ENCODE measurements around the gene CRYBB2.
"Not testable (repeated sequence)": the region's sequence is repeated elsewhere in the genome, so short reads cannot be mapped to it uniquely, and the experiment has no call there.

The CRYBB2 gene

GRCh38 chr22:25219211-25219689 is at the start of gene CRYBB2:
Gene CRYBB2, plus strand, starts transcription at chr22:25219639. Its CDS starts 1,791 bp downstream, at chr22:25221430.
- DNase-seq = no peak

- DNase-seq = no peak
Measured at GRCh38 chr22:25170426-25170980, 48.9 kb upstream of the CRYBB2 start.

GRCh38 chr22:25172153-25172552 is 47.3 kb upstream of the CRYBB2 start:
- peak; percentile 23 for DNase-seq

GRCh38 chr22:25174156-25174887 is 45.1 kb upstream of the CRYBB2 start:
- DNase-seq = no peak

GRCh38 chr22:25174888-25175411 is 44.5 kb upstream of the CRYBB2 start:
- DNase-seq = no peak

- no peak for DNase-seq
Measured at GRCh38 chr22:25176175-25176574, 43.3 kb upstream of the CRYBB2 start.

GRCh38 chr22:25176799-25177198 is 42.6 kb upstream of the CRYBB2 start:
- DNase-seq = no peak

GRCh38 chr22:25177226-25177625 is 42.2 kb upstream of the CRYBB2 start:
- no peak for DNase-seq

GRCh38 chr22:25177895-25178294 is 41.5 kb upstream of the CRYBB2 start:
- DNase-seq = no peak

- peak; percentile 15 for DNase-seq
Measured at GRCh38 chr22:25178348-25178747, 41.1 kb upstream of the CRYBB2 start.

- not testable (repeated sequence) for DNase-seq
Measured at GRCh38 chr22:25178869-25179631, 40.4 kb upstream of the CRYBB2 start.

- no peak for DNase-seq
Measured at GRCh38 chr22:25182131-25183110, 37.0 kb upstream of the CRYBB2 start.

GRCh38 chr22:25183949-25184619 is 35.4 kb upstream of the CRYBB2 start:
- DNase-seq = no peak

GRCh38 chr22:25186140-25186539 is 33.3 kb upstream of the CRYBB2 start:
- DNase-seq = no peak

- DNase-seq = no peak
Measured at GRCh38 chr22:25187469-25187868, 32.0 kb upstream of the CRYBB2 start.

GRCh38 chr22:25192406-25192805 is 27.0 kb upstream of the CRYBB2 start:
- DNase-seq = no peak

- DNase-seq = no peak
Measured at GRCh38 chr22:25193130-25193529, 26.3 kb upstream of the CRYBB2 start.

- DNase-seq = no peak
Measured at GRCh38 chr22:25193548-25193947, 25.9 kb upstream of the CRYBB2 start.

GRCh38 chr22:25196326-25196725 is 23.1 kb upstream of the CRYBB2 start:
- no peak for DNase-seq

- DNase-seq = no peak
Measured at GRCh38 chr22:25197340-25197739, 22.1 kb upstream of the CRYBB2 start.

GRCh38 chr22:25199731-25200520 is 19.5 kb upstream of the CRYBB2 start, which contains the start of gene CRYBB3:
Gene CRYBB3, plus strand, starts transcription at chr22:25199858. Its CDS starts 1,539 bp downstream, at chr22:25201397.
- DNase-seq = no peak

All from activated gamma-delta T cell treated with Interleukin-2 at 50 U/mL for 16 hours (primary cell).